Trophoblast cell (in vitro differentiated cells and primary cell): ENCODE measurements around the gene NPHP3.

Experiments
- DNase-seq, 2 donors: peaks; one replicate each; pipeline ENCODE4 v3.0.0-alpha.2; 2016
- H2AFZ ChIP-seq: 2 replicates; pipeline ENCODE4 v1.6.1; 2013; ENCODE audit warnings: low read length, moderate library complexity, mild to moderate bottlenecking; ENCODE audit not compliant: insufficient read depth, poor library complexity
- H2AK5ac ChIP-seq: 2 replicates; pipeline ENCODE4 v1.6.1; 2013; ENCODE audit warnings: mild to moderate bottlenecking, low read length
- H2BK120ac ChIP-seq: 2 replicates; pipeline ENCODE4 v1.6.1; 2013; ENCODE audit warnings: low read length, mild to moderate bottlenecking, moderate library complexity; ENCODE audit not compliant: insufficient read depth, poor library complexity
- H2BK12ac ChIP-seq: 2 replicates; pipeline ENCODE4 v1.6.1; 2013; ENCODE audit warnings: mild to moderate bottlenecking, low read length, moderate library complexity
- H2BK5ac ChIP-seq: 2 replicates; pipeline ENCODE4 v1.6.1; 2013; ENCODE audit warnings: low read length, low read depth, moderate library complexity, mild to moderate bottlenecking; ENCODE audit not compliant: poor library complexity
- H3K14ac ChIP-seq: 2 replicates; pipeline ENCODE4 v1.6.1; 2013; ENCODE audit warnings: mild to moderate bottlenecking, low read length
- H3K18ac ChIP-seq: 2 replicates; pipeline ENCODE4 v1.6.1; 2013; ENCODE audit warnings: mild to moderate bottlenecking, low read length
- H3K23ac ChIP-seq: 2 replicates; pipeline ENCODE4 v1.6.1; 2013; ENCODE audit warnings: low read length
- H3K27ac ChIP-seq: 2 replicates; pipeline ENCODE4 v1.5.1; 2013; ENCODE audit warnings: low read depth, mild to moderate bottlenecking, inconsistent platforms, low read length, moderate library complexity
- H3K27me3 ChIP-seq: 2 replicates; pipeline ENCODE4 v1.6.1; 2013; ENCODE audit warnings: inconsistent platforms, mild to moderate bottlenecking, low read length, moderate library complexity; ENCODE audit not compliant: insufficient read depth
- H3K36me3 ChIP-seq, 2 experiments: 1 replicate in 1 of 2; 2 replicates in 1 of 2; pipeline ENCODE4 v1.6.1; 2013; ENCODE audit warnings: low read length in 2 of 2, mild to moderate bottlenecking in 2 of 2, moderate library complexity in 1 of 2; ENCODE audit not compliant: insufficient read depth in 2 of 2, control insufficient read depth in 1 of 2
- H3K4ac ChIP-seq: 2 replicates; pipeline ENCODE4 v1.6.1; 2013; ENCODE audit warnings: low read depth, mild to moderate bottlenecking, low read length, moderate library complexity
- H3K4me1 ChIP-seq, 2 experiments: 1 replicate in 1 of 2; 2 replicates in 1 of 2; pipeline ENCODE4 v1.6.1; 2013; ENCODE audit warnings: low read length in 2 of 2, mild to moderate bottlenecking in 2 of 2, moderate library complexity in 1 of 2; ENCODE audit not compliant: insufficient read depth in 2 of 2, control insufficient read depth in 1 of 2
- H3K4me2 ChIP-seq: 2 replicates; pipeline ENCODE4 v1.6.1; 2013; ENCODE audit warnings: inconsistent platforms, mild to moderate bottlenecking, low read length, moderate library complexity
- H3K4me3 ChIP-seq: 2 replicates; pipeline ENCODE4 v1.5.1; 2013; ENCODE audit warnings: mild to moderate bottlenecking, low read depth, low read length, inconsistent platforms
- H3K79me1 ChIP-seq: one replicate; pipeline ENCODE4 v1.6.1; 2013; ENCODE audit warnings: low read length
- H3K79me2 ChIP-seq: 2 replicates; pipeline ENCODE4 v1.6.1; 2013; ENCODE audit warnings: low read length, mild to moderate bottlenecking; ENCODE audit not compliant: control insufficient read depth, insufficient read depth, poor library complexity
- H3K9ac ChIP-seq: 2 replicates; pipeline ENCODE4 v1.6.1; 2013; ENCODE audit warnings: mild to moderate bottlenecking, low read length
- H3K9me3 ChIP-seq: 2 replicates; pipeline ENCODE4 v1.6.1; 2013; ENCODE audit warnings: low read depth, mild to moderate bottlenecking, control low read depth, inconsistent platforms, low read length; ENCODE audit not compliant: insufficient read depth
- H4K12ac ChIP-seq: 2 replicates; pipeline ENCODE4 v1.6.1; 2013; ENCODE audit warnings: low read depth, mild to moderate bottlenecking, low read length, moderate library complexity
- H4K8ac ChIP-seq: 2 replicates; pipeline ENCODE4 v1.6.1; 2013; ENCODE audit warnings: low read depth, mild to moderate bottlenecking, low read length, moderate library complexity
- H4K91ac ChIP-seq: one replicate; pipeline ENCODE4 v1.6.1; 2013; ENCODE audit warnings: low read depth, mild to moderate bottlenecking, low read length, moderate library complexity
- WGBS: extraction: QIAGEN DNeasy Blood & Tissue Kit; methylation state at CpG from one replicate; pipeline ENCODE4 v1.1.7; 2013; ENCODE audit warnings: missing lambda C conversion rate; ENCODE audit not compliant: insufficient read length, insufficient coverage; ENCODE audit errors: extremely low coverage; 5-methylcytosine and 5-hydroxymethylcytosine counted together

The NPHP3 gene

DNA sequence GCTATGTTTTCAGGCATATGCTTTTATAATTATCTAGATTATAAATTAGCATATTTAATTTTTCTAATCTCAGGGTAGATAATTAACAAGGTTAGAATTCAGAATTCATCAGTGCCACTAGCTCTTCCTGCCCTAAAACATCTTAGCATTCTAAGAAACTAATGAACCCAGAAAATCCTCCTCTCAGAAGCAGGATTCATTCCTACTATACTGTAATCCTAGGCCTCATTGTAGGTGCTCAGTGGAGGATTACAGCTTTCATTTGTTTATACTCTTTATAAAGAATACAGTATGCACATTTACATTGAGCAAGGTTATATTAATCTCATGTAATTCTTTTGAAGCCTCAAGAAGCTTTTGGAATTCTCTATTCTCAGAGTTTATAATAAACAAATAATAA lies 83.5 kb downstream of the NPHP3 start:
- Histone ChIP-seq H3K27me3 (no peaks in the 10 kb centered on the region), H4K12ac (no peak overlapping the region), H2BK5ac (no peak overlapping the region), H3K4me2 (no peak overlapping the region), H4K91ac (no peak overlapping the region), H2AK5ac (no peak overlapping the region), H3K79me1 (no peaks in the 10 kb centered on the region), H3K9me3 (no peaks in the 10 kb centered on the region), H3K4me1 (no peaks in the 10 kb centered on the region), H2AFZ (no peak overlapping the region), H3K23ac (no peak overlapping the region), H3K27ac (no peak overlapping the region), H3K36me3 (no peaks in the 10 kb centered on the region), H3K79me2 (no peaks in the 10 kb centered on the region), H4K8ac (no peak overlapping the region), H2BK12ac (no peak overlapping the region), H3K4ac (no peak overlapping the region), H3K9ac (no peak overlapping the region), H2BK120ac (no peak overlapping the region), H3K18ac (no peak overlapping the region), H3K14ac (no peak overlapping the region), H3K4me3 (no peak overlapping the region)
- DNase-seq: no peak

DNA sequence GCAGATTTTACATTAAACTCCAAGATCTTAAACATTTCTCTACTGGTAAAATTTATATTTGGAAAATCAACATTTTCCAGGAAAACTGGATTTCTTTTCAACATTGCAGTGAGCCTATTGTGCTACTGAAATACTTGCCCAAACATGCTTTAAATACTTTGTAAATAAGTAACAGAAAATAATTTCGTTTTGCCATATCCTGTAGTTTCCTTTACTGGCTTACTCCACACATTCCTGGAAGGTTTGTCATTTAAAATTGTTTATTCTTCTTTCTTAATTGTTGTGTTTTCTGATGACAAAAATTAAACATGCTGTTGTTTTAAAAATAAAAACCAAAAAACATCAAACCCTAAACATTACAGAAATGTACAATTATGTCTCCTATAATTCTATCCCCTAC lies 84.6 kb downstream of the NPHP3 start:
- peak in 1 of 2 donors; percentile 64 for DNase-seq
- H2BK120ac ChIP-seq: no peak overlapping the region

DNA sequence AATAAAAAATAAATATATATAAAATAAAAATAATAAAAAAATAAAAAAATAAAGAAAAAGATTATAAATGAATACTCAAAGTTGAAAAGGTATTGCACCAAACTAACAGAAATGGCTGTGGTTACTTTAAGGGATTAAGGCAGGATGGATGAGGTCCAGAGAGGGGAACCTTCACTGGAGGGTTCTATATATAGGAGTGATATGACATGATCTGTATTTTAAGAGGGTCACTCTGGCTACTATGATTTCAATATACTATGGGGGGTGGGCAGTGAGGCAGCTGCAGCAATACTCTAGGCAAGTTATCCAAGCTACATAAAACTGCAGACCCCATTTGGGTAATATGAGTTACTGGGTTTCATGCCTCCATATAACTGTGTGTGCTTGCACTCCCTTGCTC lies 87.2 kb downstream of the NPHP3 start:
- no peak overlapping the region for H2BK12ac ChIP-seq
- H3K4me1 ChIP-seq: no peaks in the 10 kb centered on the region
- H3K36me3 ChIP-seq: no peaks in the 10 kb centered on the region
- H3K9ac ChIP-seq: no peak overlapping the region
- no peak overlapping the region for H2AK5ac ChIP-seq
- H2AFZ ChIP-seq: no peak overlapping the region
- H2BK120ac ChIP-seq: no peak overlapping the region
- no peak overlapping the region for H3K4me2 ChIP-seq
- H4K91ac ChIP-seq: no peak overlapping the region
- no peaks in the 10 kb centered on the region for H3K79me2 ChIP-seq
- no peak for DNase-seq
- H3K4me3 ChIP-seq: no peak overlapping the region
- H3K23ac ChIP-seq: no peak overlapping the region
- no peak overlapping the region for H3K27ac ChIP-seq
- H4K8ac ChIP-seq: no peak overlapping the region
- no peak overlapping the region for H4K12ac ChIP-seq
- no peak overlapping the region for H2BK5ac ChIP-seq
- H3K14ac ChIP-seq: no peak overlapping the region
- H3K4ac ChIP-seq: no peak overlapping the region
- no peak overlapping the region for H3K18ac ChIP-seq
- no peaks in the 10 kb centered on the region for H3K79me1 ChIP-seq
- H3K27me3 ChIP-seq: no peaks in the 10 kb centered on the region
- no peaks in the 10 kb centered on the region for H3K9me3 ChIP-seq

More for the DNA sequence above, 84.6 kb downstream of the NPHP3 start:
- no peak overlapping the region for H3K4me2 ChIP-seq
- no peak overlapping the region for H2BK5ac ChIP-seq
- no peak overlapping the region for H3K27ac ChIP-seq
- no peak overlapping the region for H3K4ac ChIP-seq
- H3K36me3 ChIP-seq: no peaks in the 10 kb centered on the region
- H3K79me2 ChIP-seq: no peaks in the 10 kb centered on the region
- H3K9ac ChIP-seq: no peak overlapping the region
- H2AFZ ChIP-seq: no peak overlapping the region
- no peak overlapping the region for H3K23ac ChIP-seq
- WGBS: no CpG with 5 or more reads among the region's 1 CpG
- H3K9me3 ChIP-seq: no peaks in the 10 kb centered on the region
- H3K14ac ChIP-seq: no peak overlapping the region
- no peak overlapping the region for H4K12ac ChIP-seq
- no peaks in the 10 kb centered on the region for H3K27me3 ChIP-seq
- no peak overlapping the region for H2BK12ac ChIP-seq
- no peak overlapping the region for H2AK5ac ChIP-seq
- no peak overlapping the region for H3K18ac ChIP-seq
- H3K79me1 ChIP-seq: no peaks in the 10 kb centered on the region
- no peak overlapping the region for H4K8ac ChIP-seq
- H4K91ac ChIP-seq: no peak overlapping the region
- H3K4me3 ChIP-seq: no peak overlapping the region
- no peaks in the 10 kb centered on the region for H3K4me1 ChIP-seq
